Measurements from ENCODE around the gene TPCN2.
A peak's percentile ranks its signal among the peaks of the same experiment; 100 is the strongest.

Gene TPCN2

DNA sequence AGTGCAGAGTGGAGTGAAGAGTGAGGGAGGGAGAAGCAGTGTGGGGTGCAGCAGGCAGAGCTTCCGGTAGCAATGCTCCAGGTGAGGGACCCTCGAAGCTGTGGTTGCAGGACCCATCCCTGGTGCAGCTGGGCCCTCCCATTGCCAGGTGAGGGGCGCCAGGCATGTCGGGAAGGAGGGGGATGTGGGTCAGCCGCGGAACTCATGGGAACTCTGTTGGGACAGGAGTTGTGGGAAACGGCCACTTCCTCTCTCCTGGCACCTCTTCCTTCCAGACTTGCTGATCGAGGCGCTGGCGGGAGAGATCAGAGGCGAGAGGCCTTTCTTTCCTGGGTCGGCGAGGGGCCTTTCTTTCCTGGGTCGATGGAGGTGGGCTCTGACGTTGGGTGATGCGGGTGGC, 48.5 kb downstream of the TPCN2 start:
- DNase-seq = no peak

DNA sequence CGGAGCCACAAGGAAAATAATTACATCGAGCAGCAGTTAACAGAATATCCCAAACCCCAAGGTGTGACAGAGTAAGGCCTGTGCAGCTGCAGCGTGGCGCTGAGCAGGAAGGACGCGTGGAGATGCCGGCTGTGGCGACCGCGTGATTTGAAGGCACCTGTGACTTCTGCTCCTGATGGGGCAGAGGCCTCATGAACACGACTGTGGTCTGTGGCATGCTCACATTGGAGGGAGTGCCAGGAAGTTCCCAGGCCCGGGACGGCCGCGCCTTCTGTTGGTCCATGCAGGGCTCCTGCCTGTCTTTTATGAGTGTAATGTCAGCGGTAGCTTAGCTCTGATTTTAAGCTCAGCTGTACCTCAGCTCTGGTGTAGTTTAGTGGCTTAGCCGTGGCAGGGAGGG, 50.4 kb downstream of the TPCN2 start:
- DNase-seq = no peak

- DNase-seq = no peak
These were observed 51.9 kb downstream of the TPCN2 start for GRCh38 chr11:69100454-69101114.

DNA sequence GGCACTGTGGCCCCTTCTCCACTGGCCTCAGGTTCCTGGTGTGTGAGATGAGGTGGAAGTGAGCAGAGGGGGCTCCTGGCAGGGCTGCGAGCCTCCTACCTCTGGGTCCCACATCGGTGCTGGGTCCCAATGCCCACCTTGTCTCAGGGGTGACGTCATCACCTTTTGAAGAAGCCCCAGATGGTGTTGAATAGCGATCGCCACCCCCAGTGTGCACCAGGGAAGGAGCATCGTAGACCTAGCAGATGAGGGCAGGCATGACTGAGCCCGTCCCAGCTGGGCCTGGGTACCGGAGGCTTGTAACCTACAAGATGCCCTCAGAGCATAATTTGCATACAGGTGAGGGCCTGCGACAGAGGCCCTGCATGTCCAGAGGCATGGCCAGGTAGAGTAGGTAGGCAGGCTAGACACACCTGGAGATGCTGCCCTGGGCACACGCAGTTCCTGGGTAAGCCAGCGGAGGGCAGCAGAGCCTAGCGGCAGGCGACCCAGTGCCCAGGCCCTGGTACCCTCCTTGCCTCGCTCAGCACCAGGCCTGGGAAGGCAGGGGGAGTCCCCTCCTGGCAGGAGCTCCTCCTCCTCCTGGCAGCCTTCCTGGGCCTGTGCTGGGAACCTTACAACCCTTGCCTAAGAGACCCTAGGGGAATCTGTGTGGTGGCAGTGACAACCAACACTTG, 52.5 kb downstream of the TPCN2 start:
- DNase-seq = peak; percentile 71

DNA sequence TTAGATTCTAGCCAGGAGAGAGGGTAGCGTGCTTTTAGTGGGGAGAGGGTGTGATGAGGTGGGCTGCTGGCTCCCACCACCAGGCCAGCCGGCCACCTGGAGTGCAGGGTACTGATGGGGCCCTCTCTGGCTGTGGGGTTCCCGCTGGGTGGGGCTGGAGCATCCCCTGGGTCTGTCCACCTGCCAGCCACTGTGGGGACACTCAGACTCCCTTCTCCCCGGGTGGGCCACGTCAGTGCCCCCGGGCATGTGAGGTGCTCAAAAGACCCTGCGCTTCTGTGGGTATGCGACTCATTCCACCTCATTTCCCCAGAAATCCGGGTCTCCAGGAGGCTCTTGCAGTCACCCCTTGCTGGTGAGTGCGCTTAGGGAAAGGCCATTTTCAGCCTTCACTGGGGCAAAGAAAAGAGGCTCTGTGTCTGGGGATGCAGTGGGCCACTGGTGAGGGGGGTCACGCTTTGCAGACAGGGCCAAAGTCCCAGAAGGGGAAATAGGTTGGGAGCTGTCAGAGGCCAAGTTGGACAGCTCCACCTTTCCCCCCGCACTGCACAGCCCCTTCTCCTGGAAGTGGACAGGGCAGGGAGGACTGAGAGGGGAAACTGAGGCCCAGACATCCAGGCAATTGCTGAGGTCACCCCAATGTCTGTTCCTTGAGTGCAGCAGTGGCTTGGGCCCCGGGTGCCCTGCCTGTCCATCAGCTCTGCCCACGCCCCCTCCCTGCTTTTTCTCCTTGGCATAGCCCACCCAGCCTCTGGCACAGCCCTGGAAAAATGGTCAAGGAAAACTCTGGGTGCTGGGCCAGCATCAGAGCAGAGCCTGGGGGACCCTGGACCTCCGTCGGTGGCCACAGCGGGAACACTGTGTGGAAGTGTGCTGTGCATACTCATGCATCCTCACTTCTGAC, 53.3 kb downstream of the TPCN2 start:
- no peak for DNase-seq

GRCh38 chr11:69102732-69103615, 54.2 kb downstream of the TPCN2 start:
- DNase-seq = no peak

- DNase-seq = no peak
These were observed 55.6 kb downstream of the TPCN2 start for GRCh38 chr11:69104212-69104855.

GRCh38 chr11:69104856-69105395, 56.2 kb downstream of the TPCN2 start:
- no peak for DNase-seq

DNA sequence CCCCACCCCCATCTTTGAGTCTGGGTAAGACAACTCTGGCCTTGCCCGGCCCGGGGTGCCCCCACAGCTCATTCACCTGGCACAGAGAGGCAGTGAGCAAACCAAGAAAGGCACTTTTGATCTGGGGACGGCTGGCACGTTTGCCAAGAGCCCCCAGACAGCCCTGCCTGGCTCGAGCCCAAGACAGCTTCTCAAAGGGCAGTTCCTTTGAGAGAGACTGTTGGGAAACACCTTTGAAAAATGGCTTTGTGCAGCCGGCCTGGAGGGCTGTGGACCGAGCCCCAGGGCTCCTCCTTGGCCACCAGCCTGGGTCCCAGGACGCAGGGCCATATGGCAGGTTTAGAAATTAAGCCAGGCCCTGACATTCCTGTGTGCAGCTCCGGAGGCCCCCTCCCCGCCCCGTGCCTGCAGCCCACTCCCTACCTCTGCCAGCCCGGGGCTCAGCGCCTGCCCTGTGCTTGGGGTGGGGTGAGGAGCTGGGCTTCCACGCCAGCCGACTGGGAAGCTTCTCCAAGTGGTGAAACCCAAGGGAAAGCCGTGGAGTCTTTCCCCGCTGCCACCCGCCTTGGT, 56.8 kb downstream of the TPCN2 start:
- no peak for DNase-seq

GRCh38 chr11:69106031-69106811, 57.5 kb downstream of the TPCN2 start:
- DNase-seq = no peak

- DNase-seq = no peak
These were observed 58.7 kb downstream of the TPCN2 start for GRCh38 chr11:69107413-69107812.

- DNase-seq = no peak
These were observed 59.3 kb downstream of the TPCN2 start for GRCh38 chr11:69108030-69108429.

DNA sequence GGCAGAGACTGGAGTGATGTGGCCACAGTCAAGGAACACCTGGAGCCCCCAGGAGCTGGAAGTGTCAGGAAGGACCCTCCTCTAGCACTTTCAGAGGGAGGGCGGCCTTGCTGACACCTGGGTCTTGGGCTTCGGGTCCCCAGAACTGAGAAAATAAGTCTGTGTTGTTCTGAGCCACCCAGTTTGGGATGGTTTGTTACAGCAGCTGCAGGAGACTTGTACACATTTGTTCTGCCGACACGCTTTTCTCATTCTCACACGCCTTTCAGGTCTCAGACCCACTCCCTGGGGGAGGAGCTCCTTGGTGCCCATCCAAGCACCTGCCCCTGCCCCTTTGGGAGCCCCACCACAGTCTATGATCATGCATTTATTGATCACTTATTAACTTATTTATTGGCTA, 59.8 kb downstream of the TPCN2 start:
- DNase-seq = no peak

DNA sequence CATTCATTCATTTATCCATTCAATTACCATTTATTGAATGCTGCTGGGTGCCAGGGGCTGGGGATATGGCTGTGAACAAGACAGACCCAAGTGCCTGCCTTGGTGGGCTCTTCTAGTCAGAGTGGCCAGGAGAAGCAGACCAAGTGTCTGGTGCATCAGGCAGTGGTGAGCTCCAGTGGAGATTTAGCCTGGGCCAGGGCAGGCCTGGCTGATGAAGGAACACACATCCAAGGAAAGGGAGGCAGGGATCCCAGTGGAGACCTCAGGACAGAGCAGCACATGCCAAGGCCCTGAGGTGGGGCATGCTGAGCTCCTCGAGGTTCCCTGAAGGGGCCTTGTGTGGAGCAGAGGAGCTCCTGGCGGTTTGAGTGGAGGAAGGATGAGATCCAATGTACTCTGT, 60.4 kb downstream of the TPCN2 start:
- DNase-seq = no peak

DNA sequence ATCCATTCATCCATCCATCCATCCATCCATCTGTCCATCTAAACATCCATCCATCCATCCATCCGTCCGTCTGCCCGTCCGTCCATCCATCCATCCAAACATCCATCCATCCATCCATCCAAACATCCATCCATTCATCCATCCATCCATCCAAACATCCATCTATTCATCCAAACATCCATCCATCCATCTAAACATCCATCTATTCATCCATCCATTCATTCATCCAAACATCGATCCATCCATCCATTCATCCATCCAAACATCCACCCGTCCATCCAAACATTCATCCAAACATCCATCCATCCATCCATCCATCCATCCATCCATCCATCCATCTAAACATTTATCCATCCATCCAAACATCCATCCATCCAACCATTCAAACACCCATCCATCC, 61.7 kb downstream of the TPCN2 start:
- DNase-seq = no peak

GRCh38 chr11:69111624-69112542, 63.2 kb downstream of the TPCN2 start:
- DNase-seq = no peak

- DNase-seq = no peak
These were observed 64.5 kb downstream of the TPCN2 start for GRCh38 chr11:69113226-69113625.

DNA sequence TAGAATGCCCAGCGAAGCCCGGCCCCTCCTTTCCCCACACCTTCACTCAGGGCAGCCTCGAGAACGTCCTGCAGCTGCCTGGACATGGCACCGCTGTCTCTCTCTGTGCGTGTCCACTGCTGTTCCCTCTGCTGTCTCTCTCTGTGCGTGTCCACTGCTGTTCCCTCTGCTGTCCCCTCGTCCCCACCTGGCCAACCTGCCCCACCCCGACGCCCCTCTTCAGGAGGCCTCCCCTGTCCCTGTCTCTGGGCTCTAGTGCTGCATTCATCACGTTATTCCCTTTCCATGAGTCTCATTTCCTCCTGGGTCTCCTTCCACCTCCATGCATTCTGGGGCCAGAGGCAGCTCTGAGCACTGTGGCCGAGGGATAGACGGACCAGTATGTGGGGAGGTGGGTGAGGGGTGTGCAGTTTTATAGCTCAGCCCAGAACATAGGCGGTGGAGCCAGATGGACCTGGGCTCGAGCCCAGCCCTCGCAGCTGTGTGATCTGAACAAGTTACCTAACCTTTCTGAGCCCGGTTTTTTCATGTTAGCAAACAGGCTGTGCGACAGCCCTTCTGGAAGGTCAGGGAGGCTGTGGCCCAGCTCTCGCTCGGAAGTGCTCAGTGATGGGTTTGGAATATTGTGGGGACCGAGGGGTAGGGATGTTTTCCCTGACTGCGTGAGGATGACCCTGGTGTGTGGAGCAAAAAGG, 65.1 kb downstream of the TPCN2 start:
- DNase-seq = no peak

DNA sequence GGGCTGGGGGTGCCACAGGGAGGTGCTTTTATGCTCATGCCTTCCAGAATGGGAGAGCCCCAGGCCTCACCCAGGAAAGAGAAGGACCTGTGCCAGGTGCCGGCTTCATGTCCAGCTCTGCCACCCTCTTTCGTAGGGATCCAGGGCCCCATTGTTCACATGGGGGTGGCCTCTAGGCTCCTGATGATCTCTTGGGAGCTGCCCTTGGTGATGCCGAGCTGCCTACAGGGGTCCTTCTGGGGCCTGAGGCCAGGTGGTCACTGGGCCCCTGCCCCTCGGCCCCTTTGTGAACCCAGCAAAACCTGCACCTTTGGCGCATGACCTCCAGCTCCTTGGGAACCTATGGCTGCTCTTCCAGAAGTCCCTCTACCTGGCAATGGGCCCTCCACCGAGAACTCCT, 65.6 kb downstream of the TPCN2 start:
- no peak for DNase-seq
